Fibroblast of the aortic adventitia (primary cell): ENCODE measurements around the gene STOML2. TPM values are rescaled to one million over a fixed set of nuclear protein-coding genes. Genes with fewer than 3 reads are reported as not detected.
"Not testable (repeated sequence)": the region's sequence is repeated elsewhere in the genome, so short reads cannot be mapped to it uniquely, and the experiment has no call there.

Experiments used
- DNase-seq: peaks from one replicate; pipeline ENCODE4 v3.0.0-alpha.2; 2010; ENCODE audit warnings: low read depth
- H3K4me3 ChIP-seq: 2 replicates; pipeline ENCODE4 v1.5.1; 2011; ENCODE audit warnings: low read depth, mild to moderate bottlenecking, control low read depth, low read length, moderate library complexity
- total RNA-seq: library from RNA; depleted of rRNA; stranded (reverse); fragments of >200 nt; gene quantifications from 2 replicates; pipeline ENCODE4 v1.2.3, GENCODE V29; 2012; ENCODE audit warnings: low replicate concordance
- TF ChIP-seq, protein P1 (sequence below): IDR thresholded peaks from 2 replicates; pipeline ENCODE4 v1.5.1; 2011; ENCODE audit warnings: mild to moderate bottlenecking, low read length, control low read depth, inconsistent platforms; ENCODE audit not compliant: insufficient read depth

STOML2 gene, protein sequence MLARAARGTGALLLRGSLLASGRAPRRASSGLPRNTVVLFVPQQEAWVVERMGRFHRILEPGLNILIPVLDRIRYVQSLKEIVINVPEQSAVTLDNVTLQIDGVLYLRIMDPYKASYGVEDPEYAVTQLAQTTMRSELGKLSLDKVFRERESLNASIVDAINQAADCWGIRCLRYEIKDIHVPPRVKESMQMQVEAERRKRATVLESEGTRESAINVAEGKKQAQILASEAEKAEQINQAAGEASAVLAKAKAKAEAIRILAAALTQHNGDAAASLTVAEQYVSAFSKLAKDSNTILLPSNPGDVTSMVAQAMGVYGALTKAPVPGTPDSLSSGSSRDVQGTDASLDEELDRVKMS
- 65.3 and 109 TPM in 2 replicates for total RNA-seq

DNA sequence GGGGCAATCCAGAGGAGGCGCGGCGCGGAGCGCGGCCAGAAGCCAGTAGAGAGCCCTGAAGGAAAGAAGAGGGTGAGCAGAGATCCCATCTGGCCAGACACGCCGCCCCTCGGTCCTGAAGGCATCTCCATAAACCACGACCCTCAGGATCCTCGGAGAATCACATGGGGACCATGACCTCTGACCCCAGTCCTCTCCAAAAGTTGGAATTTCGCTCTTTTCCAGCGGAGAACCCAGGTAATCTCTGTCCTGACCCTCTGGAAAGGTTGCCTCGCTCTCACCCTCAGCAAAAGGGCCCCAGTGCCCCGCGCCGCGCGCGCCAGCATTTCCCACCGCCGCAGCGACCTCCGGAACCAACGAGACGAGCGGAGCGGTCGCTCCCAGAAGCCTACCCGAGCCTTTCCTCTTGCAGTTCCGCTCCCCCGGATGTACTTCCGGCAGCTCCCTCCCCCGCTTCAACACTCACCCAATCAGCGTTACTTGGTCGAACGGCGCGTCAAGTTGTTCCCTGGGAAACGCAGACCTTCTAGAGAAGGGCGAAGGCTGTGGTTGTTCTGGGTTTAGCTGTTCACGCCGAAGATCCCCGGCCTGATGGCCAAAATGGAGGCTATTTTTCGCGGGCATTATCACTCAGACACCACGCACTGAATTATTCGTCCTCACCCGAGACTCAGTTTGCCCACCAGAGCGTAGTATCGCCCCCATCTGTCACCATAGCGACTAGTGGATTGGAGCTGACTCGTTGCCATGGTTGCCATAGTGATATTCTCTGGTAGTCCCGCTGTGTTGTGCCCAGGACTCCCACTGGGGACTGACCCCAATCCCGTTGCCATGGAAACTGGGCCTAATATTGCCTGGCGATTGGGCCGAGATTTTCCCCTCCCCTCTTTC is at the start of gene STOML2:
STOML2 (minus strand) TSS at position 363 of the 891 bp plus-strand sequence; CDS start at position 326, 37 bp downstream.
- TF ChIP-seq, protein P1, sequence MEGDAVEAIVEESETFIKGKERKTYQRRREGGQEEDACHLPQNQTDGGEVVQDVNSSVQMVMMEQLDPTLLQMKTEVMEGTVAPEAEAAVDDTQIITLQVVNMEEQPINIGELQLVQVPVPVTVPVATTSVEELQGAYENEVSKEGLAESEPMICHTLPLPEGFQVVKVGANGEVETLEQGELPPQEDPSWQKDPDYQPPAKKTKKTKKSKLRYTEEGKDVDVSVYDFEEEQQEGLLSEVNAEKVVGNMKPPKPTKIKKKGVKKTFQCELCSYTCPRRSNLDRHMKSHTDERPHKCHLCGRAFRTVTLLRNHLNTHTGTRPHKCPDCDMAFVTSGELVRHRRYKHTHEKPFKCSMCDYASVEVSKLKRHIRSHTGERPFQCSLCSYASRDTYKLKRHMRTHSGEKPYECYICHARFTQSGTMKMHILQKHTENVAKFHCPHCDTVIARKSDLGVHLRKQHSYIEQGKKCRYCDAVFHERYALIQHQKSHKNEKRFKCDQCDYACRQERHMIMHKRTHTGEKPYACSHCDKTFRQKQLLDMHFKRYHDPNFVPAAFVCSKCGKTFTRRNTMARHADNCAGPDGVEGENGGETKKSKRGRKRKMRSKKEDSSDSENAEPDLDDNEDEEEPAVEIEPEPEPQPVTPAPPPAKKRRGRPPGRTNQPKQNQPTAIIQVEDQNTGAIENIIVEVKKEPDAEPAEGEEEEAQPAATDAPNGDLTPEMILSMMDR, result no peak
- peak; percentile 96 for DNase-seq
- H3K4me3 ChIP-seq, result peak within 1 kb of the TSS; percentile 90

DNA sequence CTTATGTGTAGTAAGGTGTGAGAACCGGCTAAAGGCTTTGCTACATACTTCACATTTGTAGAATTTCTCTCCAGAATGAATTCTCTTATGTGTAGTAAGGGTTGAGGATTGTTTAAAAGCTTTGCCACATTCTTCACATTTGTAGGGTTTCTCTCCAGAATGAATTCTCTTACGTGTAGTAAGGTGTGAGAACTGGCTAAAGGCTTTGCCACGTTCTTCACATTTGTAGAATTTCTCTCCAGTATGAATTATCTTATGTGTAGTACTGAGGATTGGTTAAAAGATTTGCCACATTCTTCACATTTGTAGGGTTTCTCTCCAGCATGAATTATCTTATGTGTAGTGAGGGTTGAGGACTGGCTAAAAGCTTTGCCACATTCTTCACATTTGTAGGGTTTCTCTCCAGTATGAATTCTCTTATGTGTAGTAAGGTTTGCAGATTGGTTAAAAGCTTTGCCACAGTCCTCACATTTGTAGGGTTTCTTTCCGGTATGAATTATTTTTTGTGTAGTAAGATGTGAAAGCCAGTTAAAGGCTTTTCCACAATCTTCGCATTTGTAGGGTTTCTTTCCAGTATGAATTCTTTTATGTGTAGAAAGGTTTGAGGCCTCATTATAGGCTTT is 45.1 kb upstream of the STOML2 start:
- H3K4me3 ChIP-seq, DNase-seq: not testable (repeated sequence)

DNA sequence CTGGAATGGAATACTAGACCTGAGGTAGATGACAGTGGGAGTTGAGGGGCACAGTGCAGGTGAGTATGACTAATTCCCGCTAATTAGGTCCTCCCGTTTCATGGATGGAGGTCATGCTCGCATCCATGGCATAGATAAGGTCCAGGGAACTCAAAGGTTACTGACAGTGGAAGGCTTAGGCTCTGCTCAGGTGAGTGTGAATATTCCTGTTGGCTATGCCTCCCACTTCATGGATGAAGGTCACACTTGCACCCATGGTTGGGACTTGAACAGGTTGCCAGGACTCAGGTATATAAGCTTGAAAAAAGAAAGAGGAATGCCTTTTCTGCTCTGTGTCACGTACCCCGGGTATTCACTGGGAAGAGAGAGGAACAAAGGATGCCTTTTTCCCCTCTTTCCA is 39.1 kb upstream of the STOML2 start:
- no peak overlapping the region for H3K4me3 ChIP-seq
- no peak for DNase-seq

DNA sequence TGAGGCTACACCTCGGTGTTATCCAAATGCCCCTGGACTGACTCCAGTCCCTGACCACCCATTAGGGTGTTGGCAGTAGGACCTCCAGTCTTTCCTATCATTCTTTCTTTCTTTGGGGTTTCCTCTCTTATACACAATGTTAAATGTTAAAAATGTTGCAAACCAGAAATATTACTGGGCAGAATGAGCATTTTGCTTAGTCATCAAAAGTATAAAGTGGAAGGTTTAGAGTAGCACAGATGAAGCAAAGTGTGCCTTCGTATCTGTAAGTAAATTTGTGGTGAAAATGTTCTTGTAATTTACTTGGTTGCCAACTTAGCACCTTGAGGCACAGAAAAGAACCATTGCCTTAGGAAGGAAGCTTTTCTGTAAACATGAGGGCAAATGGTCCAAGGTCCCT is 37.2 kb upstream of the STOML2 start:
- TF ChIP-seq, protein P1, result no peak
- DNase-seq, result no peak

More for the DNA sequence above, 39.1 kb upstream of the STOML2 start:
- TF ChIP-seq, protein P1, result no peak

DNA sequence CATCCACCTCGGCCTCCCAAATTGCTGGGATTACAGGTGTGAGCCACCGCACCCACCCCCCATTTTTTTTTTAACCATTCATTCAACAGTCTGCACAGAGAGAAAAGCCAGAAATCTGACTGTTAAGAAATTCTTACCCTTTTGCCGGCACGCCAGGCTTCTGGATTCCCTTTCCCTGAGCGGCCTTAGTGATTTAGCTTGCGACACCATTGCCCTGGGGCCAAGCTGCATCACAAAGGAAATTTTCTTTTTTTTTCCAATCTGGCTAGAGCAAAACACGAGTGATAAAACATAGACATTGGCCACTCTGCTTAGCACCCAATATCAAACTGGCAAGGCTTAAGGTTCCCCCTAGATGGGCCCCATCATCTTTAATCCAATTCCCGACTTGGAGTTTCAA is 33.9 kb upstream of the STOML2 start:
- TF ChIP-seq, protein P1, result no peak
- peak; percentile 16 for DNase-seq
- no peak overlapping the region for H3K4me3 ChIP-seq

More for the DNA sequence above, 37.2 kb upstream of the STOML2 start:
- no peak overlapping the region for H3K4me3 ChIP-seq

DNA sequence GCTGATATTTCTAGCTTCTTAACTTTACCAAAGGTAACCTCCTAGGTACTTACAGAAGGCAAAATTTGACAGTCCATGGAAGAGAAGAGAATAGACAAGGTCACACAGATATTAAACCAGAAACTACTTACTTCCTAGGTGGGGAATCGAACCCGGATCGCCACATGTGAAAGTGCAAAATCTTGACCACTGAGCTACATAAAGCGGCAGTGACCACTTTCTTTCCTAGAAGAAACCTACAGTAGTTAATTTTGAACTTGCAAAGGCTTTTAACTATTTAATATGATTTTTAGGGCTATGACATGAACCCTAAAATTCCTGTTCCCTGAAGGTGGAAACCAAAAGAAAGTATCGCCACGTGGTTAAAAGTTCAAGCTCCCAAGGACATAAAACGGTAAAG is 33.1 kb upstream of the STOML2 start:
- TF ChIP-seq, protein P1, result no peak
- DNase-seq, result no peak

More for the DNA sequence above, 33.1 kb upstream of the STOML2 start:
- H3K4me3 ChIP-seq, result no peak overlapping the region
